Measurements from ENCODE around the gene STAG1. TPM values are rescaled to one million over a fixed set of nuclear protein-coding genes. Genes with fewer than 3 reads are reported as not detected.

The STAG1 gene
- total and polyA plus RNA-seq, 2 experiments from 2014 or later, result 9.0 to 21.9 TPM

DNA sequence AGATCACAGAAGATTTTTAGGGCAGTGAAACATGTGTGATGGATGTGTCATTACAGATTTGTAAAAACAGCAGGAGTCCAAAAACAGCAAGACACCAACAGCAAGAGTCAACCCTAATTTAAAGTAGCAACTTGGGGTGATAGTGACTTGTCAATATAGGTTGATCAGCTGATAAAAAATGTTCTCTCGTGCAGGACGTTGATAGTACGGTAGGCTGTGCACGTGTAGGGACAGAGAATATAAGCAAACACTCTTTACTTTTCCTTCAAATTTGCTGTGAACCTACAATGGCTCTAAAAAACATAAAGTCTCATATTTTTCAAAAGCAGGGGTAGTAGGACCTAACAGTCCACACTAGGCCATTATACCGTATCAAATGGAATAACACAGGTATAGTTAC lies 120.8 kb downstream of the STAG1 start (continued):
- TF ChIP-seq POLR2AphosphoS5 (IDR thresholded peaks at IDR 0.05; ENCODE audit: low read depth) (no peak), CREB1 (CRISPR knock-in tag; IDR thresholded peaks at IDR 0.05; ENCODE audit: low read depth) (no peak), JUNB (IDR thresholded peaks at IDR 0.05; ENCODE audit: unreplicated experiment) (no peak)
- TF ChIP-seq, protein P1, sequence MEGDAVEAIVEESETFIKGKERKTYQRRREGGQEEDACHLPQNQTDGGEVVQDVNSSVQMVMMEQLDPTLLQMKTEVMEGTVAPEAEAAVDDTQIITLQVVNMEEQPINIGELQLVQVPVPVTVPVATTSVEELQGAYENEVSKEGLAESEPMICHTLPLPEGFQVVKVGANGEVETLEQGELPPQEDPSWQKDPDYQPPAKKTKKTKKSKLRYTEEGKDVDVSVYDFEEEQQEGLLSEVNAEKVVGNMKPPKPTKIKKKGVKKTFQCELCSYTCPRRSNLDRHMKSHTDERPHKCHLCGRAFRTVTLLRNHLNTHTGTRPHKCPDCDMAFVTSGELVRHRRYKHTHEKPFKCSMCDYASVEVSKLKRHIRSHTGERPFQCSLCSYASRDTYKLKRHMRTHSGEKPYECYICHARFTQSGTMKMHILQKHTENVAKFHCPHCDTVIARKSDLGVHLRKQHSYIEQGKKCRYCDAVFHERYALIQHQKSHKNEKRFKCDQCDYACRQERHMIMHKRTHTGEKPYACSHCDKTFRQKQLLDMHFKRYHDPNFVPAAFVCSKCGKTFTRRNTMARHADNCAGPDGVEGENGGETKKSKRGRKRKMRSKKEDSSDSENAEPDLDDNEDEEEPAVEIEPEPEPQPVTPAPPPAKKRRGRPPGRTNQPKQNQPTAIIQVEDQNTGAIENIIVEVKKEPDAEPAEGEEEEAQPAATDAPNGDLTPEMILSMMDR (conservative IDR thresholded peaks at IDR 0.05; ENCODE audit: low read depth in 2 of 2), result no peak
- TF ChIP-seq, protein P2, sequence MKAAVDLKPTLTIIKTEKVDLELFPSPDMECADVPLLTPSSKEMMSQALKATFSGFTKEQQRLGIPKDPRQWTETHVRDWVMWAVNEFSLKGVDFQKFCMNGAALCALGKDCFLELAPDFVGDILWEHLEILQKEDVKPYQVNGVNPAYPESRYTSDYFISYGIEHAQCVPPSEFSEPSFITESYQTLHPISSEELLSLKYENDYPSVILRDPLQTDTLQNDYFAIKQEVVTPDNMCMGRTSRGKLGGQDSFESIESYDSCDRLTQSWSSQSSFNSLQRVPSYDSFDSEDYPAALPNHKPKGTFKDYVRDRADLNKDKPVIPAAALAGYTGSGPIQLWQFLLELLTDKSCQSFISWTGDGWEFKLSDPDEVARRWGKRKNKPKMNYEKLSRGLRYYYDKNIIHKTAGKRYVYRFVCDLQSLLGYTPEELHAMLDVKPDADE (IDR thresholded peaks at IDR 0.05), result no peak

- H3K79me2 ChIP-seq (replicated peaks; ENCODE audit: insufficient read depth), result peaks cover 73% of the 10 kb centered on the region
Measured at GRCh38 chr3:136630915-136631314, 121.3 kb downstream of the STAG1 start.

DNA sequence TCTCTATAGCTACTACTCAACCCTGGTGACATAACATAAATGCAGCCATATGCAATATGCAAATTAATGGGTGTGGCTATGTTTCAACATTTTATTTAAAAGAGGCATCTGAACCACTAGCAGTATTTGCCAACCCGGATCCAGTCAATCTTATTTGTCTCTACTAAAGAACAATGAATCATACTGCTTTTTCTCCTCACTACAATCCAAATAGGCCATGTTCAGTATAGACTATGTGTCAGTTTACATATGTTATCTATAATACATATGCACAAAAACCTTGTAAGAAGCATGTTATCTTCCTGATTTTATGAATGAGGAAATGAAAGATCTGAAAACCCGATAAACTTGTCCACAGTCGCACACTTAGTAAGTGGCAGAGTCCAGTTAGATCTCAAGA lies 125.7 kb downstream of the STAG1 start:
- H3K4me1 ChIP-seq (ENCODE audit: insufficient read depth), result peaks cover 8% of the 10 kb centered on the region; the same call in 1 of the 2 replicates
- H3F3A ChIP-seq (replicated peaks; ENCODE audit: low read depth), result no peaks in the 10 kb centered on the region
- no peak overlapping the region for H3K4me3 ChIP-seq
- H4K20me1 ChIP-seq (replicated peaks; ENCODE audit: insufficient read depth), result no peaks in the 10 kb centered on the region
- no peak overlapping the region; the same call in 1 of the 2 replicates for H3K27ac Mint-ChIP-seq
- H2AFZ ChIP-seq, result no peak overlapping the region
- peaks cover 4% of the 10 kb centered on the region; the same call in 1 of the 3 replicates for H3K36me3 Mint-ChIP-seq (ENCODE audit: low read depth)
- no peak for DNase-seq (ENCODE audit: low spot score)
- ATAC-seq, result no peak
- H3K4me3 Mint-ChIP-seq, result no peak overlapping the region
- no peaks in the 10 kb centered on the region for H3K27me3 Mint-ChIP-seq (ENCODE audit: insufficient read depth, low read depth, poor library complexity)
- no peak overlapping the region for H3K27ac ChIP-seq (ENCODE audit: low read depth)
- no peaks in the 10 kb centered on the region for H3K9me2 ChIP-seq (ENCODE audit: insufficient read depth)
- H3K9me3 Mint-ChIP-seq, result no peaks in the 10 kb centered on the region
- no peaks in the 10 kb centered on the region for H3K36me3 ChIP-seq (ENCODE audit: insufficient read depth)
- H3K79me2 ChIP-seq (replicated peaks; ENCODE audit: insufficient read depth), result peaks cover 52% of the 10 kb centered on the region
- H3K27me3 ChIP-seq (ENCODE audit: insufficient read depth), result no peaks in the 10 kb centered on the region
- peaks cover 14% of the 10 kb centered on the region for H3K4me1 Mint-ChIP-seq
- no peak overlapping the region for H3K4me2 ChIP-seq
- TF ChIP-seq ZNF114 (CRISPR knock-in tag; IDR thresholded peaks at IDR 0.05) (no peak), ZNF462 (CRISPR knock-in tag; IDR thresholded peaks at IDR 0.05) (no peak)

More at GRCh38 chr3:136630915-136631314, 121.3 kb downstream of the STAG1 start:
- H3K36me3 Mint-ChIP-seq (ENCODE audit: low read depth), result peaks cover 4% of the 10 kb centered on the region; the same call in 1 of the 3 replicates
- Histone ChIP-seq H3K27me3 (ENCODE audit: insufficient read depth) (no peaks in the 10 kb centered on the region), H2AFZ (no peak overlapping the region), H3K4me2 (no peak overlapping the region), H3F3A (replicated peaks; ENCODE audit: low read depth) (no peaks in the 10 kb centered on the region), H3K9me2 (ENCODE audit: insufficient read depth) (no peaks in the 10 kb centered on the region), H3K27ac (ENCODE audit: low read depth) (no peak overlapping the region), H3K4me3 (no peak overlapping the region), H4K20me1 (replicated peaks; ENCODE audit: insufficient read depth) (no peaks in the 10 kb centered on the region), H3K4me1 (ENCODE audit: insufficient read depth) (peaks cover 11% of the 10 kb centered on the region; the same call in 1 of the 2 replicates), H3K36me3 (ENCODE audit: insufficient read depth) (no peaks in the 10 kb centered on the region)
- no peaks in the 10 kb centered on the region for H3K9me3 Mint-ChIP-seq
- H3K4me3 Mint-ChIP-seq, result no peak overlapping the region
- ATAC-seq, result no peak
- peaks cover 21% of the 10 kb centered on the region for H3K4me1 Mint-ChIP-seq
- H3K27ac Mint-ChIP-seq, result no peak overlapping the region
- no peaks in the 10 kb centered on the region for H3K27me3 Mint-ChIP-seq (ENCODE audit: insufficient read depth, low read depth, poor library complexity)
- no peak for TF ChIP-seq JUNB (IDR thresholded peaks at IDR 0.05; ENCODE audit: unreplicated experiment)
- TF ChIP-seq, protein P2 (IDR thresholded peaks at IDR 0.05), result no peak
- DNase-seq (ENCODE audit: low spot score), result no peak
